Measurements from ENCODE around the gene HDAC4.
"Not testable (repeated sequence)": the region's sequence is repeated elsewhere in the genome, so short reads cannot be mapped to it uniquely, and the experiment has no call there.

HDAC4 gene

DNA sequence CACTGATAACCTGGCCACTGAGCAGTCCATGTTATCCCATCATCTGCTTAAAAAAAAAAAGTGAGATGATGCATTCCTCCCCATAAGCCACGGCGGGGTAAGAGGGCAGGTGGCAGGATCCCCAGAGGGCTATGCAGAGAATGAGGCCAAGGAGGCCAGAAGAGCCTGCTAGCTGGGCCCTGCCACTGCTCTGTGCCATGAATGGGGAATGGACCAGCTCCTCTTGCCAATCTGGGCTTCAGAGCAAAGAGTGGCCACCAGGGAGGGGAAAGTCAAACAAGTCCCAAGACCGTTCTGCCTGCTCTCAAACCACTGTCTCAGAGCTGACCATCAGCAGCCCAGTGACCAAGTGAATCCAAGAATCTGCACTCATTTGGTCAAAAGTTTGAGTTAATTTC is 350.6 kb downstream of the HDAC4 start:
- DNase-seq, result no peak

DNA sequence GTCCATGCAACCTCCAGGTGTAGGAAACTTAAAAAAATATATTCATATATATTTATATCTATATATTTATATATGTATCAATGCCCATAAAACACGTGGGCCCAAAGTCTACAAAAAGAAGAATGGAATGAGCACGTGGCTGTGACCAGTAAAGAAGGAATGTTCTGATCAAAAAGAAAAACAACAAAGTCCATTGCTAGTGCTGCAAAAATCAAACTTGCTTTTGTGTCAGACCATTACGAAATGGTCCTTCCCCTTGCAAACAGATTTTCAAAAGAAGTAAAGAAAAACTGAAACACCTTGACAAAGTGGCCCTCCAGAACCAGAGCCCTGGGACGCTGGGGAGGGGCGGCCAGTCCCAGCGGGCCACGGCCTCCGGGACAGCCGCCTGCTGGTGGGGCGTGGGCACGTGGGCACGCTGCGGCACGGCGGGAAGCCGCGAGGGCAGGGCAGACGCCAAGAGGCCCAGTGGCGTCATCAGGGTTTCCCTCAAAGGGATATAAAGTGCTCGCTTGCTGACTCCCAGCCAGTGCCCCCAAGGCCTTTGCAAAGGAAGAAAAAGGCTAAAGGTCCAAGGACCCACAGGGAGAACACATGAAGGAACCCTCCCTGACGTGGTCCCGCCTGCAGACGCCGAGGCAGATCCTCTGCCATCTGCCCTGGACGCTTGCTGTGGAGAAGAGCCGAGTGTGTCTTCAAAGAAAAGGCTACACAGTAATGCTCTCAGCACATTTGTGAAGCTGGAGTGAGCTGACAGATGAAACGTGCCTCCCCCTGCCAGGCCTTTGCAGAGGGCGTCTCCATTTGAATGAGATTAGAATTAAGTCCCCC is 351.2 kb downstream of the HDAC4 start:
- no peak for DNase-seq

DNA sequence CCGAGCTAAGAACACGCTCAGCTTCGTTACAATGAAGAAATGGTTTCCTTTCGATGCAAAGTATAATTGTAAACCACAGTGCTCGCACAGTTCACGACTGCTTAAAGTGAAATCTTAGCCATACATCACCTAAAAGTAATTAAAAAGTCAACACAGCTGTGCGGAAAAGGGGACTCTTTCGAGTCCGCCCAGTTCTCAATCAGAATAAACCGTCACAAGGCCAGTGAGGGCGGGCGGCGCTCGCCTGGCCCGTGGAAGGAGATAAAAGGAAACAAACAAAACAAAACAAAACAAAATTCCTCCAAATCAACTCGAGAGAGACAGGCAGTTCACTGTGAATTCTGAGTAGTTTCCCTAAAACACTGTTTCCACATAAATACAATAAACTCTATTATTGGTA is 352.1 kb downstream of the HDAC4 start:
- no peak for DNase-seq

DNA sequence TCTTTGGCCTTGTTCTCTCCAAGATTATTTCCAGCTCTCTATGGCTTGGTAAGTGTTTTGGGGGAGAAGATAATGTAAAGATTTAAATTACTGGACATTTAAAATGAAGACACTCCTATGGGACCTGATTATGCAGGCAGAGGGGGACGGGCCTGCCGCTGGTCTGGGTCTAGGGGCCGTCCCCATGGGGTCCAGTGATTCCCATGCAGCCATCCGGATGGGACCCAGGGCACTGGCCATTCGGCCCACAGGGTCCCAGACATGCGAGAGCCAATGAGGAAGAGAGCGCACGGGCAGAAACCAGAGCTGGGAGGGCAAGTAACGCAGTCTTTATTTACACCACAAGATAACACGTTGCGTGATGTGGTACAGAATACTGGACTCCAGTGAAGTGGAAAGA is 353.0 kb downstream of the HDAC4 start:
- no peak for DNase-seq

DNA sequence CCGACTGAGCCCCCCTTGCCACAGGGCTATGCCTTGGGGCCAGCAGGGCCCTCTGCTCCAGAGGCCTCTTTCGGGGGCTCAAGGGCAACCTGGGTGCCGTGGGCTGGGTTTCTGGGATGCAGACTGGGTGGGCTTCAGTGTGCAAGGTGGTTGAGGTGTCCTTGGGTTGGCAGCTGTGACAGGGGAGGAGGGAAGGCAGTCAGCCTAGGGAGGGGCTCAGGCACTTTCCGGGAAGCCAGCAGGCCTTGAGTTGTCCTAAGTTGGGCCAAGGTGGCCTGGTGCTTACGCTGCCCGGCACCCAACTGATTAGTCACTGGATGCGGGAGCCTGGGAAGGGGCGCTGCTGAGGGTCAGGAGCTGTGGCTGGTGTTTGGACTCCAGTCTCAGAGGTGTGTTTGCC is 353.4 kb downstream of the HDAC4 start:
- DNase-seq, result no peak

DNA sequence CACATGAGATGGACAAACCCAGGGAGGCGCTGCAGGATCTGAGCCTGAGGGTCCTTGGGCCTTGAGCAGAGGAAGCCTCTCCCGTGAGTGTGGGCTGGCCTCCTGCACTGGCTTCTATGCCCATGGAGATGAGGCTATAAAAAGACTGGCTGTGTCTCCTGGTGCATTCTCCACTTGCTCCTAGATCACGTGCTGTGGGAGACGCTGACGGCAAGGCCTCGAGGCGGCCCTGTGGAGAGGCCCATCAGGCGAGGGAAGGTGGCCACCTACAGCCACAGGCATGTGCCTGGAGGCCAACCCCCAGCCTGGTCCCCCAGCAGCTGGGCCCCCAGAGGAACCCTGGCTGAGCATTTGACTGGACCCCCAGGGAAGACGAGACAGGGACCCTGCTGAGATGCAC is 354.0 kb downstream of the HDAC4 start:
- no peak for DNase-seq

DNA sequence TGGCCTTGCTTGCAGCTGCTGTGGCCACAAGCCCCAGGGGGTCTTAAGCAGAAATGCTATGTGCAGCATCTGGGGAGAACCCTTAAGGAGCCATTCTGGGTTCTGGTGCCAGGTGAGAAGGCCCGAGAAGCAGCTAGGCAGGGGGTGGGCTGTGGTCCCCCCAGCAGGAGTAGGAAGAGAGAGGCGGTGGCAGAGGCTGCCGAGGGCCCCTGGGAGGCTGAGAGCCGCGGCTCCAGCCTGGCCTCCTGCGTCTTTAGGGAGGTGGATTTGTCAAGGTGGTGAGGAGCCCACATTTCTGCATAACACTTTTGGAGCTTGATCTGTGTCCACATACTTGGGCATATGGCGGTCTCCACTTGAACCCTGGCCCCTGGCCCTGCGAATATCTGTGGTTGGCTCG is 356.5 kb downstream of the HDAC4 start:
- DNase-seq, result no peak

DNA sequence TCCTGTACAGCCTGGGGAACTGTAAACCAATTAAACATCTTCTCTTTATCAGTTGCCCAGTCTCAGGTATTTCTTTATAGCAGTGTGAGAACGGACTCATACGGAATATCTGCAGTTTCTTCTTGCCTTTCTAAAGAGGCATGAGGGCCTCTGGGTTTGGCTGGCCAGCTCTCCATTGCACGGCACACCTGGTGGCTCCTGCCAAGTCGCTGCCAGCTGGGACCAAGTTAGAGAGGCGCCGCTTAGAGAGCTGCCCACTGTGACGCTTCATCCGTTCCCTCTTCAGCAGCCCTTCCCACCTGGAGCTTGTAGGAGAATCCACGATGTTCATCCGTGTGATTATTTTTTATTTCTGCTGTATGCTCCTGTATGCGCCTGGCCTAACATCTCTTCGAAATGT is 357.5 kb downstream of the HDAC4 start:
- no peak for DNase-seq

DNA sequence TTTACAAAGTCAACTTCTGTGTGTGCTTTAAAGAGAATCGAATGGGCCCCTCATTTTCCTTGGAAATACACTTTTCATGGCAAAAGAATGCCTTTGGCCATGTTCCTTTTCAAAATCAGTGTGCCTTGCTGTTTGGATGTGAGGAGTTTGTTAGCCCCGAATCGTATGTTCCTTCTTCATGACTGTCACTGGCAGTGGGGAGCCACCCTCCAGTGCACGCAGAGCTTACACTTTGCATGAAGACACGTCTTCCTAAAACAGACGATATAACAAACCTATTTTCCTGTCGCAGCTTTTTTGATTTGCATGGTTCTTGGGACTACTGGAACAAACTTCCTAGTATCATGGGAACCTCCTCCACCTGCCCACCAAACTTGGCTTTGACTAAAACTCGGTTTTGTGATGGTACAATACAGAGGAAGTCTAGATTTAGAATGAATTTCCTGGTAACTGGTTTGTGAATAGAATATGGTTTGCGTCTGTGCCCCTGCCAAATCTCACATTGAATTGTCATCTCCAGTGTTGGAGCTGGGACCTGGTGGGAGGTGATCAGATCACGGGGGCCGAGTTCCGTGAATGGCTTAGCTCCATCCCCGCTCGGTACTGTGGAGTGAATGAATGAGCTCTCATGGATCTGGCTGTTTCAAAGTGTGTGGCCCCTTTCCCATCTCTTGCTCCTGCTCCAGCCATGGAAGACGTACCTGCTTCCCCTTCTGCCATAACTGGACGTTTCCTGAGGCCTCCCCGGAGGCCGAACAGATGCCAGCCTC is 358.1 kb downstream of the HDAC4 start:
- DNase-seq, result no peak

DNA sequence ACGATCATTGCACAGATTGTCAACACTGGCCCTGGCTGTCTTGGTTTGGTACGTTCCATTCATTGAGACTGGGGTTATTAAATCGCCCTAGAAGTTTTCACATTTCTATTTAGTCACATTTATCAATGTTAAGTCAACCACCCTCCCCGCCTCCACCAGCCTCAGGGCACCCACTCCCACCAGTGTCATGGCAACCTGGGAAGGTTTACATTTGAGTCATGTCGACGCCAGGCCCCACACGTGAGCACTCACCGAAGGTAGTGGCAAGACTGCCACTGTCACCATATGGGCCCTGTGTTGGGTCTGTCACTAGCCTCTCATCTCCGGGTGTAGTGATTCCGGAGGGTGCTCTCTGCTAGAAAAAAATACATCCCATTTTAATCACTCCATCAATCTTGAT is 358.8 kb downstream of the HDAC4 start:
- no peak for DNase-seq

DNA sequence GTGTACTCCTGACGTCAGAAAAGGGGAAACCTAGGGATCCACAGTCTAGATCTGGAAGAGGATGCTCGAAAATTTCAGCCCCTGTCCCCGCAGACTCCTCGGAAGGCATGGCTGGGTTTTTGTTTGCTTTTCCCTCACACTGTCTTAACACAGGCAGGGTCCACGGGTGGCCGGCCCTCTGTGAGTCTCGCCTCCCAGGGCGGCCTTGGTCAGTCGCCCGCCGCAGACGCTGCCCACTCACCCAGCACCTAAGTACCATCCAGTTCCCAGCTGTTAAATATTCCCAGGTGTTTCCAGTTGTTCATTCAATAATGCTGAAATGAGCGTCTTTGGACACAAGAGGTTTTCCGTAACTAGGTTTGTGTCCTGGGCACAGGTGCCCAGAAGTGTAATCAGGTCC is 359.8 kb downstream of the HDAC4 start:
- no peak for DNase-seq

DNA sequence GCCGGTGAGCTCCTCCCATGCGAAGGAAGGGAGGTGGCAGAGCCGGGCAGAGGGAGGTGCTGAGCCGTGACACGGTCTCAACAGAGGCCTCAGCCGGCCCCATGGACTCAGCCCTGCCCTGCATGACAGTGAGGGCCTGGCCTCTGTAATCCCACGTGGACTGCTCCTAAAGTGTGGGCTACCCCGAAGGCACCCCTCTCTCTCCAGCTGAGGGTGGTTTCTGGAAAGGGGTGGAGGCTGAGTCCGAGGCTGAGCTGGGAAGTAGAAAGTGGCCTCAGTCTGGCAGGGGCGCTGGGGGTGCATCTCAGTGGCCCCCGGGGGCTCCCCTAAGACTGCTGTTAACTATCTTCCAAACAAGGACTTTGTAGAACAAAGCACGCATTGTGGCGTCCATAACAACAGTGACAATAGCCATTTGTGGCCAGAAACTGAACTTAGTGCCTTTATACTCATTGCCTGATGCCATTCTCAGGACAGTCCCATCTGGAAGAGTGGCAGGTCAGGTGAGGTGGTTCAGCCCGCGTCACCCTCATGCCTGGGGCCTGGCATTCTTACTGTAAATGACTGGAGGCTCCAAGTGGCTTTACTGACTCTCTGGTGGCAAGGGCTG is 360.6 kb downstream of the HDAC4 start:
- DNase-seq, result no peak

DNA sequence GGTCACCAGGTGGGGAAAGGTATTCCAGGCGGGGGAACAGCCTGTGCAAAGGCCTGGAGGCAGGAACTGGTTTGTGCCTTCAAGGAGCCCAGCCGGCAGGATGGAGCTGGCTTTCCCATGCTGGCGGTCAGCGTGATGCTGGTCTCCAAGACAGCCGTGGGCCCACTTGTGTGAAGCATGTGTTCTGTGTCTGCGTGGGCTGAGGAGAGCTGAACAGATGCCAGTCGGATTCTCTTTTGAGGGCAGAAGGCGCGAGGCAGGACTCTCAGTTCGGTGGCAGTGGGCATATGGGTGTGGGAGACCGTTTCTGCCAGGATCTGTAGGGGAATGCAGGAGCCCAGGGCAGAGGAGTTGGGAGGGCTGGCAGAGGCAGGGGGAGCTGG is 361.4 kb downstream of the HDAC4 start:
- no peak for DNase-seq

DNA sequence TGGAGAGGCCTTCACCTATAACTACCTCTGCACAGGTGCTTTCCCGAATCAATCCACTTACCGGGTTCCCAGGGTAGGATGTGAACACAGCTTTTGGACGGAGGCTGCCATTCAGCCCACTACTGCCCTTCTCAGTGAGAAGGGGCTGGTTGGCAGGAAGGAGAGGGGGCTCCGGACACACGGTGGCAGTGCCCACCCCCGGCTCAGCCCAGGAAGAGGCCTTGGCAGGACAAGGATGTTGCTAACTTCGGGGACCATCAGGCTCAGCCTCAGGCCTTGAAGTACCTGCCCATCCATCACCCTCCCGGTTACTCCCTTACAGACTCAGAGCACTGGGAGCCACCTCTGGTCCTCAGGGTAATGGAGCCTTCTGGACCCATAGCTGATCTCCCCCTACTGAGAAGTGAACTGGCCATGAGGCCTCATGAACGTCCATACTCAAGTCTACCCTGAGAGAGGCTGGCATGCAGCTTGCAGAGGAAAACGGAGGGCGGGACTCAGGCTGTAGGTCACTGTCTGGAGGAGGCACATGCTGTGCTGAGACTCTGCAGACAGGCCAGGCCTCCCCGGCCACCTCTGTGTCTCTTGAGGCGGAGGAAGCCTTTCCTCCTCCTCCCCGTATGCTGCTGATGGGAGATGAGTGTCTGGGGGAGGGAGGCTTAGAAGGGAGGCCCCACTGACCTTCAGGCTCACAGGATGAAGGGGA is 361.9 kb downstream of the HDAC4 start:
- DNase-seq, result no peak

DNA sequence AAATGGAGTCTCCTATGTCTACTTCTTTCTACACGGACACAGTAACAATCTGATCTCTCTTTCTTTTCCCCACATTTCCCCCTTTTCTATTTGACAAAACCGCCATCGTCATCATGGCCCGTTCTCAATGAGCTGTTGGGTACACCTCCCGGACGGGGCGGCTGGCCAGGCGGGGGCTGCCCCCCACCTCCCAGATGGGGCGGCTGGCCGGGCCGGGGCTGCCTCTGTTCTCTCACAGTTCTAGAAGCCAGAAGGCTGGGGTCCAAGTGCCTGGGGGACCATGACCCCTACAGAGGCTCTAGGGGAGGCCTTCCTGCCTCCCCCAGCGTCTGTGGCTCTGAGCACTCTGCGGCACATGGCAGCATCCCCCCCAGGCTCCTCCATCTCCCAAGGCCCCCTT is 362.5 kb downstream of the HDAC4 start:
- not testable (repeated sequence) for DNase-seq

DNA sequence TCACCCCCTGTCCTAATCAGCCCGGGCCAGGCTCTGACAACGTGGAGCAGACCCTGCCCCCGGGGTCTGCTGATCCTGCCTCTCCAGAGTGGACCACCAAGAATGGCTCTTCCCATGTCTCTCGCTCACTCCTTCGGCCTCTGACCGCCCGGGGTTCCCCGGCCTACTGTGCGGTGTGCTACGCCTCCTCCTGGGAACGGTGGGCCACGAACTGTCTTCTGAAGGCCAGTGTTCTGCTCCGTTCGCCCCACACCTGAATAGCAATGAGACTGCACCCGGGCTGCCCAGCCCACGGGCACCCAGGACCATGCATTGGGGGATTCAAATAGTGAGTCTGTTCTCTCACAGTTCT is 363.3 kb downstream of the HDAC4 start:
- DNase-seq, result no peak

DNA sequence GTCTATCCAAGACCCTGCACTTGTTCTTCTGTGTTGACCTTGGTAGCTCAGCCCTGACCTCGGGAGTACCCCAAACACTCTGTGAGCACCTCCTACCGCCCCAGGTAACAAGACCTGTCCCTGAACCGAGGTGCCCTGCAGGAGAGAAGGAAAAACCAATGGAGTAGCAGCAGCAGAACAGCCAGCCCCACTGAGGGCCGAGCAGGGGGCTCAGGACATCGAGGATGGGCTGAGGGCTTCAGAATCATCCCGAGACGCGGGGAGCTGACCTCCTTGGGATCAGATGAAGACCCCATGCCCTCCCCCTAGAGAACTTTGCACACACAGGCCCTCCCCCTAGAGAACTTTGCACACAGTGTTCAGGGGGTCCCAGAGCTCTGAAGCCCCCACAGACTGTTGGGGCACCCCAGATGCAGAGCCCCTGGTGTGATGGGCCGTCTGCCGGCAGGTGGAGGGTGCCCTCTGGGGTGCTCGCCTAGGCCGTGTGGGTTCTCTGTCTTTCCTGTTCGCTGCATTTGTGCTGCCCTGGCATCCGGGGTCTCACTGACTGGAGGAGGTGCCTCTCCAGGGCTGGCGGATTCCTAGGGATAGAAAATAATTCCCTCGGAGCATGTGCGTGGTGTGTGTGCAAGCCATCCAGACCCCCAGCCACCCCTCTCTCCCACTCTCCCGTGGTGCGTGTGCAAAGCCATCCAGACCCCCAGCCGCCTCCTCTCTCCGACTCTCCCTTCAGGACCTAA is 363.8 kb downstream of the HDAC4 start:
- no peak for DNase-seq

DNA sequence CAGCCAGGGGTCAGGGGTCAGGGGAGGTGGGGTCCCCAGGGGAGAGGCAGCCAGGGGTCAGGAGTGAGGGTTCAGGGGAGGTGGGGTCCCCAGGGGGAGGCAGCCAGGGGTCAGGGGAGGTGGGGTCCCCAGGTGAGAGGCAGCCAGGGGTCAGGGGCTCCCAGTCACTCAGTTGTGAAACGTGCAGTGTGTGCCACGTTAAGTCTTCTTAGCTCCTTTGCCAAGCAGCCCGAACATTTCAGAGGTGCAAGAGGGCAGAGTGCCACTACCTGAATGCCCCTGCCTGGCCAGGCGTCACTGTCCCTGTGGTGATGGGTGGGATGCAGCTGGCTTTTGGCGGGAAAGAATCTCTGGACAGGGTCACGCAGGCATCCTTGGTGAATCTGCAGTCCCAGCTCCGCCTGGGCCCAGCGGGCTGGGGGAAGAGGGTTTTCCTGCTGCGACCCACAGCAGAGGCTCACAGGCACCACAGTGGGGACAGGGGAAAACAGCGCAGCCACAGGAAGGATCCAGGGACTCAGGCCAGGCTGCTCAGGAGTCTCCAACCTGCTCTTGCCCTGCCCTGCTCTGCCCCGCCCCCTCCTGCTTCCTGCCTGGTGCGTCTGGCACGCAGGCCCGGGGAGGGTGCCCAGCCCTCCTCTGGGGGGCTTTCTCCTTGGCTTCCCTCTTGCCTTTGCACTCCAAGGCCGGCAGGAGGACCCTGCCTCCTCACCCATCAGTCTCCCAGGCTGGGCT is 364.7 kb downstream of the HDAC4 start:
- no peak for DNase-seq

DNA sequence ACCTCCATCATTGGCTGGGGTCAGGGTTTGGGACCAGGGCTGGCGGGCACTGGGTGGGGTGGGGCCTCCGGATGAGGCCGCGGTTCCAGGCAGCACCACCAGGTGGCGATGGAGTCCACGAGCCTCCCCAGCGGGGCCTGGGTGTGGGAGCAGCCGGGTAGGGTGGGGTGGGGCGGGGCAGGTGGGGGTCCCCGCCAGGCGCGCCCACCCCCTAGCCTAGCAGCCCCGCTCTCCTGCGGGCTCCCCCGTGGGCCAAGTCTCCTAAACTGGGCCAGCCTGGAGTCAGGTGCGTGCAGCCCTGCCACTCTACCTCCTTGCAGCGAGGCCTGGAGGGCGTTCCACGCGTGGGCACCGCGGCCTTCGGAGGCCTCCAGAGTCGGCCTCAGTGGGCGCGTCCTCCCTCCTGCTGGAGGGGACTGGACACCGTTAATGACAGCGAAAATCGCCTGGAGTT is 365.4 kb downstream of the HDAC4 start:
- DNase-seq, result no peak

DNA sequence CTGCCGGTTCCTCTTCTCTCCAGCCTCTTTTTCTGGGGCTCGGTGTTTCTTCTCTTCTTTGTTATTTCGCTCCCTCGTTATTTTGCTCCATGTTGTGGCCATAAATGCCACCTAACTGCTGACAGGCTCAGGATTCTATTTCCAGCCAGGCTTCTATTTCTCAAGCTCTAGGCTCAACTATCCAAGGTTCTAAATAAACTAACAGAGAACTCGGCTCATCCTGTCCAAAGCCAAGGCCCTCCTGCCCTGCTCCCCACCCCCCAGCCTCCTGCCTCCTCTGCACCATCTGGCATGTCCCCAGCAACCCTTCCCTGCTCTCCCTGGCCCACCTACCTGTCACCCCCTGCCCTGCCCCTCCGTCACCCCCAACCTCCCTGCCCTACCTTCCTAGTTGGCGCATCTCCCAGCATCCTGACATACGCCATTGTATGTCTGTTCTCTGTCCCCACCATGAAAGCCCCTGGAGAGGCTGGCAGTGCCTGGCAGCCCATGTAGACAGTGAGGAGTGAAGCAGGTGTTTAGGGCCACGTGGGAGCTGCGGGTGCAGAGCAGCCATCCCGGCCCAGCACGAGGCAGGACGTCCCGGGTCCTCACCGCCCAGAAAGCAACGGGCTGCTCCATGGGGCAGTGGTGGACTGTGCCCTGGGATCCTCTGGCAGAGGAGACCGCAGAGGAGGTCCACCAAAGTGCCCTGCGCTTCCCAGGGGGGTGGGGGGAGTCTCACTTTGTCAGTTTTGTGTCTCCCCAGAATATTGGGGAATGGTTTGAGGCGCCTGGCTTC is 366.1 kb downstream of the HDAC4 start:
- no peak for DNase-seq
